Stomach (tissue), 4 donors: Measurements from ENCODE around the gene DOCK4.

Source experiments
- CTCF ChIP-seq, 7 experiments: fragments of 450-650 bp in 4 of 7; fragments of 200-600 bp in 3 of 7; sonication (generic) in 3 of 7; IDR thresholded peaks; one replicate each; pipeline ENCODE4 v1.5.1; 2016 to 2019; ENCODE audit warnings: antibody characterized with exemption in 7 of 7, control low read depth in 2 of 7, mild to moderate bottlenecking in 1 of 7
- EP300 ChIP-seq: sonication (generic); formaldehyde crosslinking; IDR thresholded peaks from one replicate; pipeline ENCODE4 v1.6.1; 2017; ENCODE audit warnings: antibody characterized with exemption
- POLR2A ChIP-seq, 4 donors: fragments of 450-650 bp; IDR thresholded peaks; one replicate each; pipeline ENCODE4 v1.6.1; 2016; ENCODE audit warnings: antibody characterized with exemption in 4 of 4, control low read depth in 2 of 4, mild to moderate bottlenecking in 1 of 4, moderate library complexity in 1 of 4
- POLR2AphosphoS5 ChIP-seq, 3 donors: sonication (generic); formaldehyde crosslinking; IDR thresholded peaks; one replicate each; pipeline ENCODE4 v1.6.1; 2016; ENCODE audit warnings: antibody characterized with exemption in 3 of 3

DNA sequence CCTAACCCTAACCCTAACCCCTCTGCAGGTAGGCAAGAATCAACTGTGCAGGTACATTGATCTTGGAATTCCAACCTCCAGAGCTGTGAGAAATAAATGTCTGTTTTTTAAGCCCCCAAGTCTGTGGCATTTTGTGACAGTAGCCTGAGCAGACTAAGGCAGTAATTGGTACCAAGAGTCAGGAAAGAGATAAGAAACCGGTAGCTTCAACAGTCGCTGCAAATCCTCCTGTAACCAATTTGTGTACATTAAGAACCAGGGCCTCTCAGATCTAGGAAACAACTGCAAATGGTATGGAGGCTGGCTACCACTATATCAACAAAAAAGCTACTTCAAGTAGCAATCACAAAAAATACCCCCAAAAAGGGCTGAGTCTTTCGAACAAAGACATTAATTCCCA lies 67.3 kb downstream of the DOCK4 start:
- no peak for TF ChIP-seq CTCF (IDR thresholded peaks at IDR 0.05)
- TF ChIP-seq EP300 = no peak
- TF ChIP-seq POLR2AphosphoS5 (IDR thresholded peaks at IDR 0.05) = no peak
- no peak for TF ChIP-seq POLR2A (IDR thresholded peaks at IDR 0.05)
